KBM-7 (cell line): ENCODE results near the gene DHX35.
A peak's percentile ranks its signal among the peaks of the same experiment; 100 is the strongest.

Experiments
- DNase-seq: peaks from one replicate; pipeline ENCODE4 v3.0.0-alpha.2; 2015
- in situ Hi-C: fragments of 300-500 bp; cut with MboI; formaldehyde crosslinking; loops from 2 replicates; pipeline ENCODE4 v1.14.3; 2020; ENCODE audit warnings: low sequenced_read_pairs, low pct_unique_long_range_greater_than_20kb, mixed read lengths

The DHX35 gene

DNA sequence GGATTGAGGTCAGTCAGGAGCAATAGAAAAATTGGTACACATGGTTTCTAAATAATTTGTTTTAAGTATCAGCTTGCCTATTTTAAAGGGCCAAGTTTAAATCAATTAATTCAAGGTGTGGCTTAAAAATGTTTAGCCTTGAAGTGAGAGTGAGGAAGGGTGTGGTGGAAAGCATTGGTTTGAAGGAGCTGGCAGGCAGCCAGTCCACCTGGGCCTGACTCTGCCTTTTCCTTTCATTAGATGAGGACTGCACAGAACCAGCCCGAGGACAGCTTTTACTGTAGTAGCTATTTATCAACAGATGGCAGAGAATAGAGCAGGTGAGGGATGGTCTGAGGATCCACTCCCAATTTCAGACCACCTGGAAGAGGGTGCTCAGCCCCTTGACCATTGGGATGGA, 42.4 kb downstream of the DHX35 start:
- in situ Hi-C loops, result no loop called here
- DNase-seq, result no peak

DNA sequence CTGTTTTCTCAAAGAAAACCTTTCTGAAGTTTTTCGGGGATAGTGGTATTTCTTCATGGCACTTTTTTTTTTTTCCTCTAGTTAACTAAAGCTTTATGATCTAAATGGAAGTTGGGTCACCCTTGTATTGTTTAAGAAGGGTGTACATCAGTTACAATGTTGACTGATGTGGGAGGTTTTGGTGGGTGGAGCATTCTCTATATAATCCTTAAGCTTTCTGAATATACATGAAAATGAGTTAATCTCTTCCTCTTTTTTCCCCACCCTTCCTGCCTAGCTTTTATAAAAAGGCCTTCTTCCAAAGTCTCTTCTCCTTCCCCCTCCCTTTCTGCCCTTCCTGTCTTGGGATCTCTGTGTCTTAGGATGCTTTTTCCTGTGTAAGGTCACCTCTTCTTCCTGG, 47.2 kb downstream of the DHX35 start:
- in situ Hi-C loops, result no loop called here

DNA sequence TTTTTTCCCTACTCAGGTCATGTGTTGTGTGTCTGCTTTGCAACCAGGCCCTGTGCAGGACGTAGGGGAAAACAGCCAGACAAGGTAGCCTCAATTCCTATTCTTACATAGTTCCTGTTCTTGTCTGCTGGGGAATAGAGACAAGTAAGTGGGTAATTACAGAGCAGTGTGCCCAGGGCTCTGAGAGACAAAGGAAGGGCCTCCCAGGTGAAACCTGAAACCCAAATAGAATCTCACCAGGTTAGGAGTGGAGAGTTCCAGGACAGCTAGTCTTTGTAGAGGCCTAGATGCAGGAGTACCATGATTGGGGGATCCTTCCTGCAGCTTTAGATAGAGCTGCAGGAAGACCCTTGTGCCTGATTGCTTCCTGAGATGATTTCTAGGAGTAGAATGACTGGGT, 48.4 kb downstream of the DHX35 start:
- no peak for DNase-seq
- in situ Hi-C loops, result no loop called here

More for the DNA sequence above, 47.2 kb downstream of the DHX35 start:
- peak; percentile 15 for DNase-seq

DNA sequence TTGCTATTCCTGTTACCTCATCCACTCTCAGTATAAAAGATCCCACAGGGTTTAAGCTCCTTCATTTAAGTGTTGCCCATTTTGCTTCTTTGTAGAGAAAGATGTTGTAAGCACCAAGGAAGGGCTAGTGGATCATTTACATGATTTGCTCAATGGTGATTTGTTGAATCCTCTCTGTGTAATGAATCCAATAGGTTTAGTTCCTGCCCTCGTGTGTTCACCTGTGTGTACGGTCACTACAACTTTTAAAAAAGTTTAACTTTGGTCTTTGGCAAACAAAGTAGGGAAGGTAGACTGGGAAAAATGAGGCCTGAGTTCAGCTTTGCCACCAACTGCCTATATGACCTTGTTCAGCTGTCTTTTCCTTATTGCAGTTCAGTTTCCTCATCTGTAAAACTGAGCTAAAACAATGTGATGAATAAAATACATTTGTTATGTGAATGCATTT, 51.5 kb downstream of the DHX35 start:
- no peak for DNase-seq
- in situ Hi-C loops, result no loop called here

DNA sequence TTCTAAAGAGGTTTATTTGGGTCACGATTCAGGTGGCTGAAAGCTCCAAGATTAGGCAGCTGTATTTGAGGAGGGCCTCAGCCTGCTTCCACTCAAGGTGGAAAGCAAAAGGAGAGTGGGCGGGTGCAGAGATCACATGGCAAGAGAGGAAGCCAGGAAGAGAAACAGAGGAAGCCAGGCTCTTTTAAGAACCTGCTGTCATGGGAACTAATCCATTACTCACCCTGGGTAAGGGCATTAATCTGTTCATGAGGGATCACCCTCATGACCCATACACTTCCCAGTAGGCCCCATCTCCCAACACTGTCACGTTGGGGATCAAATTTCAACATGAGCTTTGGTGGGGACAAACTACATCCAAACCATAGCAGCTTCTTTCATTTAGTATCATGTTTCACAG, 53.9 kb downstream of the DHX35 start:
- no peak for DNase-seq
- in situ Hi-C loops, result no loop called here

DNA sequence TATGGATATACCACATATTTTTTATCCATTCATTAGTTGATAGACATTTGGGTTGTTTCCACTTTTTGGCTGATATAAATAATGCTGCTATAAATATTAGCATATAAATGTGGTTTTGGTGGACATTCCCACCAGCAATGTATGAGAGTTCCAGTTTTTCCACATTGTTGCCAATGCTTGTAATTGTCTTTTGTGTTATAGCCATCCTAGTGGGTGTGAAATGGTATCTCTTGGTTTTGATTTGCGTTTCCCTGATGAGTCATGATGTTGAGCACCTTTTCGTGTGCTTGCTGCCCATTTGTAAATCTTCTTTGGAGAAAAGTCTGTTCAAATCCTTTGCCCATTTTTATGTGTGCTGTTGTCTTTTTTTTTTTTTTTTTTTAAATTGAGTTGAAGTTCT, 54.4 kb downstream of the DHX35 start:
- DNase-seq, result no peak
- in situ Hi-C loops, result no loop called here

DNA sequence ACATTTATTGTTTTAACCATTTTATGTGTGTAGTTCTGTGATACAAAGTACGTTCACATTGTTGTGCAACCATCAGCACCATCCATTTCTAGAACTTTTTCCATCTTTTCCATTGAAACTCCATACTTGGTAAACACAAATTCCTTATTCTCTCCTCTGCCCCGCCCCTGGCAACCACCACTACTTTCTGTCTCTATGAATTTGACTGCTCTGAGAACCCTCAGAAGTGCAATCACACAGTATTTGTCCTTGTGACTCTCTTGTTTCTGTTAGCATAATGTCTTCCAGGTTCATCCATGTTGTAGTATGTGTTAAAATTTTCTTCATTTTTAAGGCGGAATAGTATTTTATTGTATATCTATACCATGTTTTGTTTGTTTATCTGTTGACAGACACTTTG, 56.9 kb downstream of the DHX35 start:
- in situ Hi-C loops, result no loop called here
- no peak for DNase-seq

DNA sequence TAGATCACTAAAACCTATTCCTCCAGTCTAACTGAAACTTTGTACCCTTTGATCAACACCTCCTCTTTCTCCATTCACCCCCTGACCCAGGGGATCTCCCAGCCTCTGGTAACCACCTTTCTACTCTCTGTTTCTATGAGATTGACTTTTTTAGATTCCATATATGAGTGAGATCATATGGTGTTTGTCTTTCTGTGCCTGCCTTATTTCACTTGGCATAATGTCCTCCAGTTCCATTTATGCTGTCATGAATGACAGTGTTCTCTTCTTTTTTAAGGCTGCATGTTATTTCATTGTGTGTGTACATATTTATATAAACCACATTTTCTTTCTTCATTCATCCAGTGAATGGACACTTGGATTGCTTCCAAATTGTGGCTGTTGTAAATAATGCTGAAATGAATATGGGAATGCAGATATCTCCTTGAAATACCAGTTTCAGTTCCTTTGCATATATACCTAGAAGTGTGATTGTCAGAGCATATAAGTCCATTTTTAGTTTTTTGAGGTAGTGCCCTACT, 57.7 kb downstream of the DHX35 start:
- DNase-seq, result no peak
- in situ Hi-C loops, result no loop called here

DNA sequence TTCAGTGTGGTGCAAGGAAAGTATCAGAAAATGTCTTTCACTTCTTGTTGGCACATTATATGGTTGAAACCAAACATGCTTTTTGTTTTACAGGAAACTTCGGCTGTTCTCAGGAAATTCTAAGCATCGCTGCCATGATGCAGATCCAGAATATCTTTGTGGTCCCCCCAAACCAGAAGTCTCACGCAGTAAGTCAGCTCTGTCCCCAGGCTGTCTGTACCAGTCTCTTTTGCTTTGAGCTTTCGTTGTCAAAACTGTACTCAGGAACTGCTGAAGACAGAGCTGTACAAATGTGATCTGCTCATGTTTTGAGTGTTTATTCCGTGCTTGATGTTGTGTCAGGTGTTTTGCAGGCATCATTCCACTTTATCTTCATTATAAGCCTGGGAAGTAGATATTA, 59.6 kb downstream of the DHX35 start:
- DNase-seq, result no peak
- in situ Hi-C loops, result no loop called here

DNA sequence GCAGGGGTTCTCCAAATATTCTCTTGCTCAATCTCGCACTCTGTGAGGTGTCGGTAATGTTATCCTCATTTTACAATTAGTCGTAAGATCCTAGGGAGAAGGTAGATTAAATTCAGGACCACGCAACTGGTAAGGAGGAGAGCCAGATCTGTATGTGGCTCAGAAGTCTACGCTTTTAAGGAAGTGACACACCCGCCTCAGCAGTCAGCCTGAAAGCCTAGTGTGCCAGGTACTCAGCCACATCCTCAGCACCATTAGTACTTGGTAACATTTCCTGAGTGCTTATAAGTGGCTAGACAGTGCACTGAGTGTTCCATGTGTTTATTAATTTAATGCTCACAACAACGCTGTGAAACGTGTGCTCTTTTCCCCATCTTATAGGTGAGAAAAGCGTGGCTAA, 63.7 kb downstream of the DHX35 start:
- in situ Hi-C loops, result loop anchor here (25.0 kb wide), 1 partner anchor 389 kb away; no protein-coding TSS in a partner anchor
- no peak for DNase-seq

DNA sequence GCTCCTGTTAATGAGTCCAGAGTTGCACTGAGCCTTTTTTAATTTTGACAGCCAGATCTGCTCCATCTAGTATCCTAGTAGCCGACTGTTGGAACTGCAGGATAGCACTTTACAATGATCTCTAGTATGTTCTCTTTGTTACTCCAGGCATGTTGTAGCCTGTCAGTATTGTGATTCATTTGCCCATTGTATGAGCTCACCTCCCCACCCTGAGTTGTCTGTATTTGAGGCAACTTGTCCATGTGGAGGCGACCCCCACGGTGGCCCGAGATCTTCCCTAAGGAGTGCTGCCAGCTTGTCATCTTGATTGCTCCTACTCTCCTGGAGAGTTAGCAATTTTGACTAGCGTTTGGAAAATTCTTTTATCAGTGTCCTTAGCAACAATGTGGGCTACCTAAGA, 67.2 kb downstream of the DHX35 start:
- in situ Hi-C loops, result loop anchor here (25.0 kb wide), 1 partner anchor 392 kb away; no protein-coding TSS in a partner anchor
- DNase-seq, result no peak

DNA sequence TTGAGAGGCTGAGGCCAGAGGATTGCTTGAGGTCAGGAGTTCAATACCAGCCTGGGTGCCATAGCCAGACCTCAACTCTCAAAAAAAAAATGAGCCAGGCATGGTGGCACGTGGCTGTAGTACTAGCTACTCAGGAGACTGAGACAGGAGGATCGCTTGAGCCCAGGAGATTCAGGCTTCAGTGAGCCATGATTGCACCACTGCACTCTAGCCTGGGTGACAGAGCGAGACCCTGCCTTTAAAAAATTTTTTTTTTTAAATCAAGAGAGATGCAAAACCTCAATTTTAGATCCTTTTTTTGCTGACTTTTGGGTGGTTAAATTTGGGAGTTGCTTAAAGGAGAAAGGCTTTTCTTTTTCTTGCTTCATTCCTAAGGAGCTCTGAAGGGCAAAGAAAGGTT, 70.9 kb downstream of the DHX35 start:
- DNase-seq, result no peak
- in situ Hi-C loops, result loop anchor here (25.0 kb wide), 1 partner anchor 396 kb away; no protein-coding TSS in a partner anchor

DNA sequence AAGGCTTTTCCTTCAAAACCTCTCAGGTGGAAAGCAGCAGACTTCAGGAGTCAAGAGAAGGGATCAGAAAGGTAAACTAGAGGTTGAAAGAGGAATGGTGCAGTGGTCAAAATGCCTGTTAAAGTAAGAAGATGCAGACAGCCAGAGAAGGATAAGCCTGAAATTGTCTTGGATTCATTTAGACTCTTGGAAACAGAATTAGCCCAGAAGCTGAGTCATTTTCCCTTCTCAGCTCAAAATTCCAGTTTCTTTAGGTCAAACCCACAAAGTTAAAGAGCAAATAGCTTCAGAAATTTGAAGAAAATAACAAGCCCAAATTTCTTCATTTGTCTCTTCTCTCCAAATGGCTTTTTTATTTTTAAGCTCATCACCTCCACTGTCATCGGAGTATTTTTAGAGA, 73.9 kb downstream of the DHX35 start:
- in situ Hi-C loops, result loop anchor here (25.0 kb wide), 1 partner anchor 399 kb away; no protein-coding TSS in a partner anchor
- DNase-seq, result no peak

DNA sequence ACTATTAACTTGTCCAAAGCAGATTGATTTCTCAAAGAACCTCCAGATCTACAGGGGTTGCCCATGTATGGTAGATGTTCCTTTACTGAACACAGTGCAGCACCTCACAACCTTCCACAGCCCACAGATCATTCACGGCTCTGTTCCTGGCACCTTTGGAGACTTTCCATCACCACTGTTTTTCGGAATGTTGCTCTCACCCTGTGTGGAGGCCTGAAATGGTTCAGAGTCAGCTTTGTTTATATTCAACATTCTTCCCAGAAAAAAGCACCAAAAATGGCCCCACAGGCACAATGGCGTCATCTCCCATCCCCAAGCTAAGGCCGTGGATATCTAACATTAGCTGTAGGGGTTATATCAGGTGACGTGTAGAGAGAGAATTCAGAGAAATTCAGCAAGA, 74.7 kb downstream of the DHX35 start:
- no peak for DNase-seq
- in situ Hi-C loops, result loop anchor here (25.0 kb wide), 1 partner anchor 400 kb away; no protein-coding TSS in a partner anchor

DNA sequence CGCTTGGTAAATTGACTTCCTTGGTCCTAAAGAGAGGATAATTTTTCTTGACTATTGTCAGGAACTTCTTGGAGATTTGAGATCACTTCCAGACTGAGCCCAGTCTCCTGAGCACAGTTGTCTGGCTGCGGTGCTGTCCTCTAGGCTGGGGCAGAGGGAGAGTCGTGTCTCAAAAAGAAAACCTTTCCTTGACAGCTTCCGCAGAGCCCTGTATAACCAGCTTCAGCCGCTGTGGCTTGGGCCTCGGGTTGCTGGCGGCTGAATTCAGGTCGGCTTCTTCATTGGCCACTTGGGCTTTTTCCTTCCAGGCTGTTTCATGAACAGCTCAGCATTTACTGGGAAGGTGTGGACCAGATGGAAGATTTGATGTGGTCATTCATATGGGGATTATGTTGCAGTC, 75.9 kb downstream of the DHX35 start:
- in situ Hi-C loops, result loop anchor here (25.0 kb wide), 1 partner anchor 401 kb away; no protein-coding TSS in a partner anchor
- DNase-seq, result no peak

DNA sequence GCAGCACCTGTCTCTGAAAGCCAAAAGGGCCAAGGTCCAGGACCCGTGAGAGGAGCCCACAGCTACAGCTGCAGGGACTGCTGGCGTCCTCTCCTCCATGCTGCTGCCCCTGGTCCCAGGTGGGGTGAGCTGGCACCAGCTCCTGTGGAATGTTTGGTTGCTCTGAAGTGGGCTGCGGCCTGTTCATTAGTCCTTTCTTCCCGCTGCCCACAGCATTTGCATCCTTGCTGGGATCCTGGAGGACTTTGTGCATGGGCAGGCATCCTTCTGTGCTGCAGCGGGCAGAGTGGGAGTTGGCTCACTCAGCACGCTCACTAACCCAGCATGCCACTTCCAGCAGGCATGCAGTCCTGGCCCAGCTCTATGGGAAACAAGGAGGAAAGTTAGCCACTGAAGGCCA, 76.4 kb downstream of the DHX35 start:
- in situ Hi-C loops, result loop anchor here (25.0 kb wide), 1 partner anchor 401 kb away; no protein-coding TSS in a partner anchor
- DNase-seq, result no peak

DNA sequence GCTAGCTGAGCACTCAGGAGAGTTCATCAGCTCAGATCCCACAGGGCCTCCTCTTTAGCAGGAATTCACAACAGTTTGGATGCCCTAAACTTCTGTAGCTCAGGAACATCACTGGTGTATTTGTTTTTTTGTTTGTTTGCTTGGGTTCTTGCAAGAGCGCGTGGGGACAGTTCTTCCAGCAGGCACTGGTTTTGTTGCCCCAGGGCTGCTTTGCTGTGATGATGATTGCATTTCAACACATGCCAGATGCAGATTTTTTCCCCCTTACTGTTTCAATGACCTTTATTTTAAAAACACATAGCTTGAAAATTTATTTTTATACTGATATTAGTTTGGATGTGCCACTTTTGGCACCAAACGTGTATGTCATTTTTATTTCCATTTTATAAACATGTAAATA, 77.1 kb downstream of the DHX35 start:
- DNase-seq, result no peak
- in situ Hi-C loops, result loop anchor here (25.0 kb wide), 1 partner anchor 402 kb away; no protein-coding TSS in a partner anchor

DNA sequence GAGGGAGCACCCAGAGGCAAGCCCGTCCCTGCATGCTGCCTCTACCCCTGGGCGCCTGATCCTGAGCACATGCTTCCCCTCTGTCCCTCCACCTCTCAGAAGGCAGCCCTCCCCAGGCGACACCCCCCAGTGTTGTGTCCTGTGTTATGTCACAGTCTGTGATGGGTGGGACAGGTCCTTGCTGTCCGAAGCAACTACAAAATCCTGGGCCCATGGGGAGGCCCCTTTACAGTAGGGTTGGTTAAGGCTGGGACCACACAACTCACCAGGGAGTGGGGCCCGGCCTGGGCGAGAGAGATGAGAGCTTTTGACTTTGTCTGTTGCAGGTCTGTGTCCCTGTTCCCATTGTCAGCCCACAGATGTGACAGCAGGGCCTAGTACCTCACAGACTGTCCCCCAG, 78.0 kb downstream of the DHX35 start:
- no peak for DNase-seq
- in situ Hi-C loops, result loop anchor here (25.0 kb wide), 1 partner anchor 403 kb away; no protein-coding TSS in a partner anchor

DNA sequence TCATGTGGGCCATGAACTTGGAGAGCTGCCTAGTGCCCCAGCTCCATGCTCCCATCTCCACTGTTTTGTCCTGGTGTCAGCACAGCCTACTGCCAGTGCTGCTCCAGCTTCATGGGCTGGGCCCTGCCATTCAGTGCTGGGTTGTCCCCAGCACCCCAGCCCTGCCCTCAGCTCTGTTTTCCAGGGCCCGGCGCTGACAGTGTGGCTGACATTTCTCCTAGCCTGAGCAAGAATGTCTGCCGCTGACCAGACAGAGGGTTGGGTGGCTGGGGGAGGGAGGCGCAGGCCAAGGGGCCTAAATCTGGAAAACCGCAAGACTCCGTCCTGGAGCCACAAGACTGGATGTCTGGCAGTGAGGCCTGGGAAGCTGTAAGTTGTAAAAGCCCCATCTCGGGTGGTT, 78.9 kb downstream of the DHX35 start:
- in situ Hi-C loops, result loop anchor here (25.0 kb wide), 1 partner anchor 404 kb away; no protein-coding TSS in a partner anchor
- DNase-seq, result no peak

DNA sequence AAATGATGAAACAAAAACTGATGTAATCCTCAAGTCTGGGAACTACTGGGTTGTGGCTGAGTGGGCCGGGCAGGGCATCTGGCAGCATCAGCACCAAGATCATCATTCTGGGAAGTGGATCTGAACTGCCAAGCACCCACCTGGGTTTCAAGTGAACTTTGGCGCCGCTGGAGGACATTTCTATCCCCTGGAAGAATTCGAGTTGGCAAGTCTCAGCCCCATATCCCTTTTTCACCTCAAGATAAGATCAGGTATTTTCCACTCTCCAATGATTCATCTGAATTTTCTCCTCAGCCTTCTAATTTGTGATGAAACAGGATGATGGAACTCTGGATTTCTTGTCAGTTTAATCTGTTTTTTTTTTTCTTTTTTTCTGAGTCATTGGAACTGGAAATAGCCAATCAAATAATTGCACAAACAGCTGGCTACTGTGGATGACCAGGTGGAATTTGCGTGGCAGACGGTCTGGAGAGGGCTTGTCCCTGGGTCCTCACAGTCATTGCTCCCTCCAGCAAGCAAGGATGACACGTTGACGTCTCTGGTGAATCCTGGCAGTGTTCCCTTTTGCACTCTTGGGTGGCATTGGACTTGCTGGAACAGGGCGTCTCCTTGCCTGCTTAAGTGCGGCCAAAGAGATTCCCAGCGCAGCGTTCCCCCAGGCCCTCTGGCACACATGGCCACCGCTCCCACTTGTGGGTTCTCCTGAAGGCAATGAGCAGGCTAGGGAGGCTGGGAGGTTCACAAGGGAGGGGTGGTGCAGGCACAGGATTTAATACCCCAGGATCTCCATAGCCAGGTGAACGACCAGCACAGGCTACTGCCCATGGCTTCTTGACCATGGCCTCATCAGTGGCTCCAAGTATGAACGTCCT, 80.4 kb downstream of the DHX35 start:
- DNase-seq, result no peak

More for the DNA sequence above, 80.4 kb downstream of the DHX35 start:
- in situ Hi-C loops, result loop anchor here (25.0 kb wide), 1 partner anchor 405 kb away; no protein-coding TSS in a partner anchor
